Vagina (tissue), 2 donors: Measurements from ENCODE around the gene THEM5. TPM values are rescaled to one million over a fixed set of nuclear protein-coding genes. Genes with fewer than 3 reads are reported as not detected.

Experiments
- DNase-seq, 2 donors: peaks; one replicate each; pipeline ENCODE4 v3.0.0-alpha.2; 2017; ENCODE audit errors: extremely low spot score in 2 of 2
- H3K27ac ChIP-seq: fragments of 200-600 bp; sonication (generic); one replicate; pipeline ENCODE4 v1.5.1; 2019
- H3K27me3 ChIP-seq: fragments of 200-600 bp; sonication (generic); one replicate; pipeline ENCODE4 v1.5.1; 2019
- H3K36me3 ChIP-seq, 2 donors: fragments of 200-600 bp; sonication (generic); one replicate each; pipeline ENCODE4 v1.5.1; 2017 to 2019
- H3K4me1 ChIP-seq: fragments of 200-600 bp; sonication (generic); one replicate; pipeline ENCODE4 v1.5.1; 2019
- H3K4me3 ChIP-seq, 2 donors: fragments of 200-600 bp; sonication (generic); 1 replicate in 1 of 2; 2 replicates in 1 of 2; pipeline ENCODE4 v1.5.1; 2016 to 2019
- H3K9me3 ChIP-seq: fragments of 200-600 bp; sonication (generic); one replicate; pipeline ENCODE4 v1.5.1; 2019
- CTCF ChIP-seq, 3 experiments: fragments of 450-650 bp in 2 of 3; fragments of 200-600 bp in 1 of 3; sonication (generic) in 1 of 3; IDR thresholded peaks; one replicate each; pipeline ENCODE4 v1.5.1; 2017 to 2019; ENCODE audit warnings: antibody characterized with exemption in 3 of 3, mild to moderate bottlenecking in 2 of 3, moderate library complexity in 2 of 3
- POLR2A ChIP-seq, 2 donors: fragments of 450-650 bp; IDR thresholded peaks; one replicate each; pipeline ENCODE4 v1.6.1; 2017; ENCODE audit warnings: antibody characterized with exemption in 2 of 2, mild to moderate bottlenecking in 2 of 2, moderate library complexity in 2 of 2
- POLR2AphosphoS5 ChIP-seq, 2 donors: sonication (generic); formaldehyde crosslinking; IDR thresholded peaks; one replicate each; pipeline ENCODE4 v1.9.0; 2017; ENCODE audit warnings: antibody characterized with exemption in 2 of 2, mild to moderate bottlenecking in 2 of 2, low read depth in 1 of 2; ENCODE audit not compliant: insufficient read depth in 1 of 2
- intact Hi-C: fragments of 100-400 bp; cut with DNase I; formaldehyde crosslinking; loops from one replicate; pipeline ENCODE4 v1.15.1; 2023
- total RNA-seq: library from RNA; depleted of rRNA; stranded (reverse); fragments of >200 nt; gene quantifications from one replicate; pipeline ENCODE4 v1.2.3, GENCODE V29; 2016

THEM5 gene
- total RNA-seq, 1 donor from 2014 or later: 0.98 TPM

- intact Hi-C loops: no loop called here
- no peak overlapping the region for H3K27ac ChIP-seq
- DNase-seq: no peak
- H3K4me3 ChIP-seq: no peak overlapping the region
- TF ChIP-seq POLR2AphosphoS5 (IDR thresholded peaks at IDR 0.05; ENCODE audit: insufficient read depth in 1 of 2, low read depth in 1 of 2): no peak
- TF ChIP-seq CTCF (IDR thresholded peaks at IDR 0.05): no peak
- TF ChIP-seq POLR2A (IDR thresholded peaks at IDR 0.05): no peak
- H3K36me3 ChIP-seq: no peaks in the 10 kb centered on the region
- no peaks in the 10 kb centered on the region for H3K27me3 ChIP-seq
- H3K4me1 ChIP-seq: peaks cover 21% of the 10 kb centered on the region
- H3K9me3 ChIP-seq: no peaks in the 10 kb centered on the region
Observed at GRCh38 chr1:151827853-151828252, 25.7 kb downstream of the THEM5 start.

GRCh38 chr1:151825751-151826660, 27.5 kb downstream of the THEM5 start:
- intact Hi-C loops: no loop called here

GRCh38 chr1:151825204-151825603, 28.3 kb downstream of the THEM5 start:
- H3K4me1 ChIP-seq: peaks cover 9% of the 10 kb centered on the region
- intact Hi-C loops: no loop called here
- no peak overlapping the region for H3K4me3 ChIP-seq
- no peaks in the 10 kb centered on the region for H3K9me3 ChIP-seq
- no peaks in the 10 kb centered on the region for H3K27me3 ChIP-seq
- TF ChIP-seq CTCF (IDR thresholded peaks at IDR 0.05): no peak
- no peak for TF ChIP-seq POLR2AphosphoS5 (IDR thresholded peaks at IDR 0.05; ENCODE audit: insufficient read depth in 1 of 2, low read depth in 1 of 2)
- no peak for TF ChIP-seq POLR2A (IDR thresholded peaks at IDR 0.05)
- DNase-seq: no peak
- no peak overlapping the region for H3K27ac ChIP-seq
- H3K36me3 ChIP-seq: no peaks in the 10 kb centered on the region

More at GRCh38 chr1:151825751-151826660, 27.5 kb downstream of the THEM5 start:
- Histone ChIP-seq H3K4me3 (no peak overlapping the region), H3K27me3 (no peaks in the 10 kb centered on the region), H3K27ac (no peak overlapping the region), H3K9me3 (no peaks in the 10 kb centered on the region), H3K4me1 (peaks cover 9% of the 10 kb centered on the region), H3K36me3 (no peaks in the 10 kb centered on the region)
- no peak for DNase-seq
- TF ChIP-seq POLR2AphosphoS5 (IDR thresholded peaks at IDR 0.05; ENCODE audit: insufficient read depth in 1 of 2, low read depth in 1 of 2) (no peak), POLR2A (IDR thresholded peaks at IDR 0.05) (no peak), CTCF (IDR thresholded peaks at IDR 0.05) (no peak)

- Histone ChIP-seq H3K36me3 (no peaks in the 10 kb centered on the region), H3K9me3 (no peaks in the 10 kb centered on the region), H3K27me3 (no peaks in the 10 kb centered on the region), H3K27ac (no peak overlapping the region), H3K4me3 (no peak overlapping the region), H3K4me1 (no peaks in the 10 kb centered on the region)
- intact Hi-C loops: no loop called here
- TF ChIP-seq POLR2A (IDR thresholded peaks at IDR 0.05) (no peak), CTCF (IDR thresholded peaks at IDR 0.05) (no peak), POLR2AphosphoS5 (IDR thresholded peaks at IDR 0.05; ENCODE audit: insufficient read depth in 1 of 2, low read depth in 1 of 2) (no peak)
- no peak for DNase-seq
Observed at GRCh38 chr1:151823175-151823574, 30.3 kb downstream of the THEM5 start.

GRCh38 chr1:151822404-151822803, 31.1 kb downstream of the THEM5 start:
- Histone ChIP-seq H3K36me3 (no peaks in the 10 kb centered on the region), H3K27me3 (no peaks in the 10 kb centered on the region), H3K4me3 (no peak overlapping the region), H3K9me3 (no peaks in the 10 kb centered on the region), H3K4me1 (no peaks in the 10 kb centered on the region), H3K27ac (no peak overlapping the region)
- DNase-seq: no peak
- TF ChIP-seq POLR2A (IDR thresholded peaks at IDR 0.05) (no peak), POLR2AphosphoS5 (IDR thresholded peaks at IDR 0.05; ENCODE audit: insufficient read depth in 1 of 2, low read depth in 1 of 2) (no peak), CTCF (IDR thresholded peaks at IDR 0.05) (no peak)
- intact Hi-C loops: no loop called here
